ENCODE results near the gene GFRAL.

GRCh38 chr6:55395871-55396270 is 68.6 kb downstream of the GFRAL start:
- TF ChIP-seq RAD21 (conservative IDR thresholded peaks at IDR 0.05): no peak
- TF ChIP-seq CTCF (IDR thresholded peaks at IDR 0.05; ENCODE audit: poor library complexity, severe bottlenecking): no peak
- no peak for TF ChIP-seq MXI1 (conservative IDR thresholded peaks at IDR 0.05; ENCODE audit: poor library complexity, severe bottlenecking)

Measured in neural cell (in vitro differentiated cells).